ENCODE data around the gene NUBP2.

GRCh38 chr16:1818204-1818872, 35.6 kb downstream of the NUBP2 start:
- TF ChIP-seq CTCF (IDR thresholded peaks at IDR 0.05; ENCODE audit: low read depth, low read length, missing input control): no peak
- no peak for TF ChIP-seq ATF3 (IDR thresholded peaks at IDR 0.05)
- no peak for TF ChIP-seq FOXA1 (IDR thresholded peaks at IDR 0.05)
- no peak for TF ChIP-seq SP1 (IDR thresholded peaks at IDR 0.05)
- TF ChIP-seq, protein P1, sequence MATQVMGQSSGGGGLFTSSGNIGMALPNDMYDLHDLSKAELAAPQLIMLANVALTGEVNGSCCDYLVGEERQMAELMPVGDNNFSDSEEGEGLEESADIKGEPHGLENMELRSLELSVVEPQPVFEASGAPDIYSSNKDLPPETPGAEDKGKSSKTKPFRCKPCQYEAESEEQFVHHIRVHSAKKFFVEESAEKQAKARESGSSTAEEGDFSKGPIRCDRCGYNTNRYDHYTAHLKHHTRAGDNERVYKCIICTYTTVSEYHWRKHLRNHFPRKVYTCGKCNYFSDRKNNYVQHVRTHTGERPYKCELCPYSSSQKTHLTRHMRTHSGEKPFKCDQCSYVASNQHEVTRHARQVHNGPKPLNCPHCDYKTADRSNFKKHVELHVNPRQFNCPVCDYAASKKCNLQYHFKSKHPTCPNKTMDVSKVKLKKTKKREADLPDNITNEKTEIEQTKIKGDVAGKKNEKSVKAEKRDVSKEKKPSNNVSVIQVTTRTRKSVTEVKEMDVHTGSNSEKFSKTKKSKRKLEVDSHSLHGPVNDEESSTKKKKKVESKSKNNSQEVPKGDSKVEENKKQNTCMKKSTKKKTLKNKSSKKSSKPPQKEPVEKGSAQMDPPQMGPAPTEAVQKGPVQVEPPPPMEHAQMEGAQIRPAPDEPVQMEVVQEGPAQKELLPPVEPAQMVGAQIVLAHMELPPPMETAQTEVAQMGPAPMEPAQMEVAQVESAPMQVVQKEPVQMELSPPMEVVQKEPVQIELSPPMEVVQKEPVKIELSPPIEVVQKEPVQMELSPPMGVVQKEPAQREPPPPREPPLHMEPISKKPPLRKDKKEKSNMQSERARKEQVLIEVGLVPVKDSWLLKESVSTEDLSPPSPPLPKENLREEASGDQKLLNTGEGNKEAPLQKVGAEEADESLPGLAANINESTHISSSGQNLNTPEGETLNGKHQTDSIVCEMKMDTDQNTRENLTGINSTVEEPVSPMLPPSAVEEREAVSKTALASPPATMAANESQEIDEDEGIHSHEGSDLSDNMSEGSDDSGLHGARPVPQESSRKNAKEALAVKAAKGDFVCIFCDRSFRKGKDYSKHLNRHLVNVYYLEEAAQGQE (IDR thresholded peaks at IDR 0.05): no peak
- TF ChIP-seq RAD21 (IDR thresholded peaks at IDR 0.05): no peak
- TF ChIP-seq, protein P2, sequence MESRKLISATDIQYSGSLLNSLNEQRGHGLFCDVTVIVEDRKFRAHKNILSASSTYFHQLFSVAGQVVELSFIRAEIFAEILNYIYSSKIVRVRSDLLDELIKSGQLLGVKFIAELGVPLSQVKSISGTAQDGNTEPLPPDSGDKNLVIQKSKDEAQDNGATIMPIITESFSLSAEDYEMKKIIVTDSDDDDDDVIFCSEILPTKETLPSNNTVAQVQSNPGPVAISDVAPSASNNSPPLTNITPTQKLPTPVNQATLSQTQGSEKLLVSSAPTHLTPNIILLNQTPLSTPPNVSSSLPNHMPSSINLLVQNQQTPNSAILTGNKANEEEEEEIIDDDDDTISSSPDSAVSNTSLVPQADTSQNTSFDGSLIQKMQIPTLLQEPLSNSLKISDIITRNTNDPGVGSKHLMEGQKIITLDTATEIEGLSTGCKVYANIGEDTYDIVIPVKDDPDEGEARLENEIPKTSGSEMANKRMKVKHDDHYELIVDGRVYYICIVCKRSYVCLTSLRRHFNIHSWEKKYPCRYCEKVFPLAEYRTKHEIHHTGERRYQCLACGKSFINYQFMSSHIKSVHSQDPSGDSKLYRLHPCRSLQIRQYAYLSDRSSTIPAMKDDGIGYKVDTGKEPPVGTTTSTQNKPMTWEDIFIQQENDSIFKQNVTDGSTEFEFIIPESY (IDR thresholded peaks at IDR 0.05): no peak

All from liver (tissue), 3 donors.